ENCODE data around the gene AKAP9.

- TF ChIP-seq REST (IDR thresholded peaks at IDR 0.05; ENCODE audit: insufficient replicate concordance, low read depth) (no peak), CTCF (IDR thresholded peaks at IDR 0.05; ENCODE audit: insufficient read depth, low read length) (no peak), POLR2AphosphoS5 (IDR thresholded peaks at IDR 0.05; ENCODE audit: low read depth) (no peak)
Observed at GRCh38 chr7:92035576-92035975, 94.9 kb downstream of the AKAP9 start.

Data from HL-60 (cell line).